HL-60 (cell line): ENCODE data around the gene MRPS22.
"Not testable (repeated sequence)": the region's sequence is repeated elsewhere in the genome, so short reads cannot be mapped to it uniquely, and the experiment has no call there.

ENCODE experiments used
- DNase-seq, 2 experiments: peaks; one replicate each; pipeline ENCODE4 v3.0.0-alpha.2; 2010 to 2020; ENCODE audit warnings: low read depth in 1 of 2, low spot score in 1 of 2
- H3K27ac ChIP-seq: fragments of 250-450 bp; sonication (Bioruptor Pico); replicated peaks from 2 replicates; pipeline ENCODE4 v1.5.1; 2020; ENCODE audit warnings: mild to moderate bottlenecking, moderate library complexity
- H3K27me3 ChIP-seq: fragments of 250-450 bp; sonication (Bioruptor Pico); 2 replicates; pipeline ENCODE4 v1.5.1; 2021; ENCODE audit warnings: mild to moderate bottlenecking, moderate library complexity; ENCODE audit not compliant: insufficient read depth, poor library complexity, severe bottlenecking
- H3K4me3 ChIP-seq: replicated peaks from 2 replicates; pipeline ENCODE4 v1.5.1; 2011; ENCODE audit warnings: mild to moderate bottlenecking, control low read depth, low read length; ENCODE audit not compliant: insufficient read depth
- CTCF ChIP-seq: IDR thresholded peaks from one replicate; pipeline ENCODE4 v1.5.1; 2011; ENCODE audit warnings: low read length, control low read depth, inconsistent platforms; ENCODE audit not compliant: insufficient read depth
- GABPA ChIP-seq: IDR thresholded peaks from 2 replicates; pipeline ENCODE4 v1.6.1; 2012; ENCODE audit warnings: low read depth
- POLR2AphosphoS5 ChIP-seq: IDR thresholded peaks from 2 replicates; pipeline ENCODE4 v1.6.1; 2012; ENCODE audit warnings: low read depth
- REST ChIP-seq: IDR thresholded peaks from 2 replicates; pipeline ENCODE4 v1.6.1; 2012; ENCODE audit warnings: low read depth; ENCODE audit not compliant: insufficient replicate concordance
- SPI1 ChIP-seq: IDR thresholded peaks from 2 replicates; pipeline ENCODE4 v1.6.1; 2012; ENCODE audit warnings: low read depth, mild to moderate bottlenecking, borderline replicate concordance

The MRPS22 gene

GRCh38 chr3:139334675-139335074 is 9.1 kb upstream of the MRPS22 start:
- not testable (repeated sequence) for H3K27ac ChIP-seq, H3K27me3 ChIP-seq, DNase-seq, H3K4me3 ChIP-seq
- TF ChIP-seq SPI1, result 0 out of 2 replicates have a peak, but pooled peaks have one; percentile 6

GRCh38 chr3:139338405-139338804 is 5.4 kb upstream of the MRPS22 start:
- no peak for DNase-seq
- Histone ChIP-seq H3K27ac (no peak overlapping the region), H3K4me3 (no peak overlapping the region), H3K27me3 (no peaks in the 10 kb centered on the region)
- TF ChIP-seq CTCF (no peak), GABPA (no peak), SPI1 (no peak), REST (no peak), POLR2AphosphoS5 (no peak)

- TF ChIP-seq REST, result no peak
- 0 out of 2 replicates have a peak, but pooled peaks have one; percentile 8 for TF ChIP-seq SPI1
- peak in 1 of 2 experiments; percentile 47 for DNase-seq
- no peak overlapping the region for H3K4me3 ChIP-seq
- H3K27me3 ChIP-seq, result no peaks in the 10 kb centered on the region
- no peak overlapping the region for H3K27ac ChIP-seq
Measured at GRCh38 chr3:139339219-139339906, 4.5 kb upstream of the MRPS22 start.

GRCh38 chr3:139340784-139341183 is 3.0 kb upstream of the MRPS22 start:
- no peak for TF ChIP-seq REST
- no peak for TF ChIP-seq POLR2AphosphoS5
- TF ChIP-seq SPI1, result no peak
- no peak for TF ChIP-seq GABPA
- no peak for TF ChIP-seq CTCF
- Histone ChIP-seq H3K27ac (no peak overlapping the region), H3K4me3 (no peak overlapping the region), H3K27me3 (no peaks in the 10 kb centered on the region)
- DNase-seq, result no peak
